ENCODE measurements around the gene NCDN.
A peak's percentile ranks its signal among the peaks of the same experiment; 100 is the strongest.

Gene NCDN

DNA sequence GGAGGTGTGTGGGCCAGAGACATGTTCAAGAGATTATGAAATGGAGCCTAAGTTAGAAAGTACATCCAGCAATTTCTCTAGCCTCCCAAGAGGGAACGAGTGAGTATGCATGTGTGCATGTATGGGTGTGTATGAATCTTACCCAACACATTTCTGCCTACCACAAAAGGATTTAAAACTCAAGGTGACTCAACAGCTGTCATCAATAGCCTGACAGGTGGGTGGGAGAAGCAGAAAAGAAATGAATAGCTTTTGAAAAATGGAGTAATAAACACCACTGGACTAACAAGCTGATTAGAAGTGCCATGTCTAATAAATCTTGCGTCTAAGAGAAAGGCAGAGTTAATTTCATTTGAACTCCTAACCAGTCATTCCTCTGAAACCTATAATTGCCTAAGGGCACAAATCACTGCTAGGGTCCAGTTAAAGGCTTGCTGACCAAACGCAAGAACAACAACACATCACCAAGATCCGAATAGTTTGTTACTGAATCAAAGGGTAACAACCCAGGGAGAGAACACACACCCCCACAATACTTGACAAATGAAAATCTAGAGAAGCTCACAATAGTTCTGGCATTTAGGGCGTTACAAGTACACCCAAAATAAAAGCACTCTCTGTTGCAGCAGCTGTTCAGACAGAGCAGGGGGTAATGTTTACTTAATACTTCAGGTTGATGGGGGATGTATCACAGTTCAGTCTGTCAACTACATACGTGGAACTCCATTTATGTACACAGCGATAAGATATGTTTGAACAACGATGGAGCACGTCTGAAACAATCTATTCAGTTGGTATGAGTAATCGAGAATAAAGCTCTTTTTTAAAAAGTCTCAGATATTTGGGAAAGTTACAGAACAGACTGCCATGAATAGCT lies 1.8 kb upstream of the NCDN start:
- no peak for DNase-seq

DNA sequence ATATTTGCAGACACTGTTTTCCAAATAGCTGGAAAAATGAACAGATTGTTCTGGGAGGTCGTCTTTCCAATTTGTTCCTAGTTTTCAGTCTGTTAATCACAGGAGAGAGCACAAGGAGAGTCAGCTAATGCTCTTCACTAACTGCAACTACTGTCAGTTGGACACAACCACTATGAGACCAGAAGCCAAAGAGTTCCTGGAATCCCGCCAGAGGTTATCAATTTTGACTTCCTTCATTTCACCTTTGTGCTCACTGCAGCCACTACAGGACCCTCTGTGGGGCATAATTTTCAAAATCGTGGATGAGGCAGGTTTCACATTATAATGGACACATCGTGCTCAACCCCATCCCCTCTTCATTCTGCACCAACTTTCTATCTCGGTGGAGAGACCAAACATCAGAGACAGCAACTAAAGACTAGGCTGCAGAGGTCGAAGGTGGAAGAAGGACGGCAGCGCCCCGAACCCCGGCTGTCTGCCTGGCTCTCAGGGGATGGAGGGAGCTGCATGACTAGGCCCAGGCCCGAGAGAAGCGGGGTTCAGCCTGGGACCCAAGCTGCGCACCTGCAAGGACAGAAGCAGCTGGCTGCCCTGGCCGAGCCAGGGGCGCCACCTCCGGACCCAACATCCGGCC lies 998 bp upstream of the NCDN start:
- no peak for DNase-seq

DNA sequence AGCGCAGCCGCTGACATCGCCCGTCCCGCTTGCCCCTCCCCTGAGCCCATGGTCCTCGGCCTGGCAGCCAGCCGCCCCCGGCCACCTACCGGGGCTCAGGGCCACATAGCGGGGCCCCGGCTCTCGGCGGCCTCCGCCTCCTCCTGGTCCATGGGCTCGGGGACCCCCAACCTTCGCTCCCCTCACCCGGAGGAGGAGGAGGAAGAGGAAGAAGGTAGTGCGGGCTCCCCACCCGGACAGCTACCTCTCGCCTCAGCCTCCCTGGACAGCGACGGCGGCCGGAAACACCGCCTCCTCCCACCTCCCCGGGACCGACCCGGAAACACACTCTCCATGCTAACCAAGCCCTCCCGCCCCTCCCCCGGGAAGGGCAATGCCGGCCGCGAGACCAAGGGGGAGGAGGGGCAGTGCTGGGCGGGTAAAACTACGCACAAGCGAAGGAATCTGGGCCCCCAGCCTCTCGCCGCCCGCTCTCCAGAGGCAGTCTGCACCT lies 435 bp upstream of the NCDN start, which contains the start of gene KIAA0319L:
TSS of gene KIAA0319L (minus strand) at position 286 of the 493 bp plus-strand sequence. CDS start 2,912 bp downstream, outside the sequence.
- no peak for DNase-seq

DNA sequence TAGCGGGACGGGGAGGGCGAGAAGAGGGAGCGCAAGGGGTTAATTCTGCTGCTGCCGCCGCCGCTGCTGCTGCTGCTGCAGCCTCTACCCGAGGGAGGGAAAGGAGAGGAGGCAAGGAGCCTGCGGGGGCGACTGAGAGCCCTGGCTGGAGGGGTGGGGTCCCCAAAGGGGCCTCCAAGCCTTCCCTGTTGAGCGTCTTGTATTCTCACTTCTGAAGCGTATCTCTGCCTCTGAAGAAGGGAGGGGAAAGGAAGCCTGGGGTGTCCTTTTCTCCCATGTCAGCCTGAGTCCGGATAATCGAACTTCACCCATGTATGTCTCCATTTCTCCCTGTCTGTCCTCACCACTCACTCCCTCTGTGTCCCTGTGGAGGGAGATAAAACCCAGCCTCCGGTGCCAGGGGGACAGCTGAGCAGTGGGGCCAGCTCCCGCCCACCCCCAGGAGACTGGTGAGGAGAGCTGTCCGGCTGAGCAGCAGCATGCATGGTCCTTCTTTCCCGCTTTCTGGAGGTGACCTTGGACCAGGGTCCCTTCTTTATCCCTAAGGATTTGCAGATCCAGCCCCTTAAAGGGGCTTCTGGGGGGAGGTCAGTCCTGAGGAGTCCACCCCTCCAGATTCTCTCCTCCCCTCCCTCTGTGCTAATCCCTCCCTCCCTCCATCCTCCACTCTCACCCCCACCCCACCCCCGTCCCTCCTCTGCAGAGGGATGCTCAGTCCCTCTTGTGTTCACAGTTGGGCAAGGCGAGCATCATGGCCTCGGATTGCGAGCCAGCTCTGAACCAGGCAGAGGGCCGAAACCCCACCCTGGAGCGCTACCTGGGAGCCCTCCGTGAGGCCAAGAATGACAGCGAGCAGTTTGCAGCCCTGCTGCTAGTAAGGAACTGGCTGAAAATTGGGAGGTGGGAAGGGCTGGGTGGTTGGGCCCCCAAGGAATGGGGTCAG lies 1.0 kb downstream of the NCDN start:
- peak; percentile 36 for DNase-seq

DNA sequence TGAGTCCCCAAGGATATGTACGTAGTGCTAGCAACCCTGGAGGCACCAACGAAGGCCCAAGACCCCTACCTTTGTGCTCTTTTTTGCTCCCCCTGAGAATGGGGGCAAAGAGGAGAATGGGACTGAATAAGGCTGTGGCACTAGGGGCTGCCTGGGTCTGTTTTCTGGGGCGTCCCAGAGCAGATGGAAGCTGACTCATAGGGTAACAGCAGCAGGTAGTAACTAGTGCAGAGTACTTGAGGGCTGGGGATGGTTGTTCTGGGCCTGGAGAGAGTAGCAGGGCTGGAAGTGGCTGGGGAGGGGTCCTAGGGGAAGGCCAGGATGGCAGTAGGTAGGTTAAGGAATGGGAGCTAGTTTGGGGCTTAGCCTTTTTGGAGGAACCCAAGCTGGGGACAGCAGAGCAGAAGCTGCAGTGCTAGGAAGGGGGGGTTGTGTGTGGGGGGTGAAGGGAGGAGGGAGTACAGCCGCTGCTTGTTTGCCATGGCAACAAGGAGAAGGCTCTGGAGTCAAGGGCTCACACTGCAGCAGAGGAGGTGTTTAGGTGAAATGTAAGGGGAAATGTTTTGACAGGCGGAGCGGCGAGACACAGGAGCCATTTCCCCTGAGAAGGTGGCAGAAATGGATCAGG lies 1.8 kb downstream of the NCDN start:
- DNase-seq = peak; percentile 44

DNA sequence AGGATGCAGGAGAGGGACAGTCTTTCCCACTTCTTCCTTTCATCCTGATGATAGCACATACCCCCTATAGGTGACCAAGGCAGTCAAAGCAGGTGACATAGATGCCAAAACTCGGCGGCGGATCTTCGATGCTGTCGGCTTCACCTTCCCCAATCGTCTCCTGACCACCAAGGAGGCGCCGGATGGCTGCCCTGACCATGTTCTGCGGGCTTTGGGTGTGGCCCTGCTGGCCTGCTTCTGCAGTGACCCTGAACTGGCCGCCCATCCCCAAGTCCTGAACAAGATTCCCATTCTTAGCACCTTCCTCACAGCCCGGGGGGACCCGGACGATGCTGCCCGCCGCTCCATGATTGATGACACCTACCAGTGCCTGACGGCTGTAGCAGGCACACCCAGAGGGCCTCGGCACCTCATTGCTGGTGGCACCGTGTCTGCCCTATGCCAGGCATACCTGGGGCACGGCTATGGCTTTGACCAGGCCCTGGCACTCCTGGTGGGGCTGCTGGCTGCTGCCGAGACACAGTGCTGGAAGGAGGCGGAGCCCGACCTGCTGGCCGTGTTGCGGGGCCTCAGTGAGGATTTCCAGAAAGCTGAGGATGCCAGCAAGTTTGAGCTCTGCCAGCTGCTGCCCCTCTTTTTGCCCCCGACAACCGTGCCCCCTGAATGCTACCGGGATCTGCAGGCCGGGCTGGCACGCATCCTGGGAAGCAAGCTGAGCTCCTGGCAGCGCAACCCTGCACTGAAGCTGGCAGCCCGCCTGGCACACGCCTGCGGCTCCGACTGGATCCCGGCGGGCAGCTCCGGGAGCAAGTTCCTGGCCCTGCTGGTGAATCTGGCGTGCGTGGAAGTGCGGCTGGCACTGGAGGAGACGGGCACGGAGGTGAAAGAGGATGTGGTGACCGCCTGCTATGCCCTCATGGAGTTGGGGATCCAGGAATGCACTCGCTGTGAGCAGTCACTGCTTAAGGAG lies 2.9 kb downstream of the NCDN start:
- DNase-seq = no peak

DNA sequence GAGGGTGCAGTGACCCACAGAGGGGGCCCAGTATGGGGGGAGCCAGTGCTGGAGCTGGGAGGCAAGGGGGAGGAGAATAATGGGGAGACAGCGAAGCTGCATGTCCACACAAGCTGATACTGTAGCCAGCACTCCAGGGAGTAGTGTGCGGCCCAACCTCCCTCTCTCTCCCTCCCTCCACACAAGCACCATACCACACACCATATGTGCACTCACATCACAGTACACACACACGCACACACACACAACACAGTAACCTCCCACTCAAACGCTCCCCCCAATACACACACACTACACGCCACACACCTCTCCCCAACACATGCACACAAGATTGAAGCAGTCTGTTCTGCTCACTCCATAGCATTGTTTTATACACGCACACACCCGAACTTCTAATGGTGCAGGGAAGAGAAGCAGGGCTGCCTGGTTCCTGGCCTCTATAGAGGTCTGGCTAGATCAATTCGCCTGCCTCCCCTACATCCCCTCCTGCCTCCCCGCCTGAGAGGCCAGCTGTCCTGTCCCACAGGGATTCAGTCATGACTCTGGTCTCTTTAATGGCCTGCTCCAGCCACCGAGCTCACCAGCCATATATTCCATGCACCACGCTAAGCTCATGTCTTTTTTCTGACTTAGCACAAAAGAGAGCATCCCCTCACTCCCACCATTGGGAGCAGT lies 3.8 kb downstream of the NCDN start:
- DNase-seq = no peak

DNA sequence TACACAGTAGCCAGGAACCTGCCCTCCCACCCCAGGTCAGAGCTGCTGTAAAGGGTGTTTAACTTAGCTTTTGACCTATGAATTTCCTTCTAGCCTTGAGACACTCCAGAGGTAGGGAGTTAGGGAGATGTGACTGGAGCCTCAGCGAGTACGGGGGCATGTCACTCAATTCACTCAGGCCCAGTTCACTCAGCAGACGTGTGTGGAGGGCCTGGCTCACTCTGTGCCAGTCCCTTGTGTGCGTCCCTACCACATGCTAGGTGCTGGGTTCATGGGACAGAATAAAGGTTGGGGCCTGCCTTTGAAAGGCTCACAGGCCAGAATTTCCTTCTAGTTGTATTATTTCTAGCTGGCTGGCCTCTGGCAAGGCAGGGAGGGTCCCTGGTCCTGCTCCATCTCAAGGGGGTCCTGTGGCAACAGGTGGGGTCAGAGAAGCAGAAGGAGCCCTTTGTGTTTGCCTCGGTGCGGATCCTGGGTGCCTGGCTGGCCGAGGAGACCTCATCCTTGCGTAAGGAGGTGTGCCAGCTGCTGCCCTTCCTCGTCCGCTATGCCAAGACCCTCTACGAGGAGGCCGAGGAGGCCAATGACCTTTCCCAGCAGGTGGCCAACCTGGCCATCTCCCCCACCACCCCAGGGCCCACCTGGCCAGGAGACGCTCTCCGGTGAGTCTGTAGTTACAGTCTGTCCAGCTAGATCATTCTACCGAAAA lies 4.5 kb downstream of the NCDN start:
- no peak for DNase-seq

DNA sequence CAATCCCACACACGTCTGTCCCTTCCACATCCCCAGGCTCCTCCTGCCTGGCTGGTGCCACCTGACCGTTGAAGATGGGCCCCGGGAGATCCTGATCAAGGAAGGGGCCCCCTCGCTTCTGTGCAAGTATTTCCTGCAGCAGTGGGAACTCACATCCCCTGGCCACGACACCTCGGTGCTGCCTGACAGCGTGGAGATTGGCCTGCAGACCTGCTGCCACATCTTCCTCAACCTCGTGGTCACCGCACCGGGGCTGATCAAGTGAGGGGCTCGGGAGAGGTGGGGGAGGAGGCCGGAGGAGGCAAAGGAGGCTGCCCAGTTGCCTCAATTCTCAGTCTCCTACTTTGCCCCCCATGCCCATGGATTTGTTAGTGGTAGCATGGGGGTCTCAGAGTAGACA lies 5.6 kb downstream of the NCDN start:
- no peak for DNase-seq

DNA sequence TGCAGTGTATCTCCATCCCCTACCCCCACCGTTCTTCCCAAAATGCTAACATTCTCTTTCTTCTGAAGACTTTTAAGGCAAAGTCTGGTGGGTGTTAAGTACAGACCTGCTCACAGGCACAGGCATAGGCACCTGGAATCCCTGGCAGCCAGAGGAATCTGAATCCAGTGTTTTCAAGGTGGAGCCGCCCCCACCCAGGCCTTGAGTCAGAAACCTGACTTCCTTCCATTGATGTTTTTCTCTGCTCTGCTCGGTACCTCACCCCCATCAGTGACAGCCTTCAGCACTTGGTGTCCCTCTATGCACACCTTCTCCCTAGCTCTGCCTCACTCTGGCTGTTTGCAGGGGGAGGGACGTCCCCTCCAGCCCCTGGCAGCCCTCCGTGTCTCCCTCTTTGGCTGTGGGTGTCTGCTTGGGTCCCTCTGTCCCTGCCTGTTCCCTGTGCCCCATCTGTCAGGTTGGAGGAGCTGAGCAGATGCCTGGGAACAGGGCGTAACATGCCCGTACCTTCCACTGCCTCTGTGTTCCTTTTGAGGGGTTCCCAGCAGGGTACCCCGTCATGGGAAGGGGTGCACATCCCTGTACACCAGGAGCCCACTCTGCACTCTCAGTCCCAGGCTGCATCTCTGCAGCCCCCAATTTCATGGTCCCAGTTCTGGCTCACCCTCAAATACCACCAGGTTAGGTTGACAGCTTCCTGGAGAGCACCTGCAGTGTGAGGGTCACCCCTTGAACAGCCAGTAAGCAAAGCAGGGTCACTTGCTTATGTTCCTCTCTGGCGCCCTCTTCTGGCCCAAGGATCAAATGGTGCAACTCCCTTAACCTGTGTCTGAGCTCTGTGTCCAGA lies 6.7 kb downstream of the NCDN start:
- DNase-seq = peak; percentile 83

DNA sequence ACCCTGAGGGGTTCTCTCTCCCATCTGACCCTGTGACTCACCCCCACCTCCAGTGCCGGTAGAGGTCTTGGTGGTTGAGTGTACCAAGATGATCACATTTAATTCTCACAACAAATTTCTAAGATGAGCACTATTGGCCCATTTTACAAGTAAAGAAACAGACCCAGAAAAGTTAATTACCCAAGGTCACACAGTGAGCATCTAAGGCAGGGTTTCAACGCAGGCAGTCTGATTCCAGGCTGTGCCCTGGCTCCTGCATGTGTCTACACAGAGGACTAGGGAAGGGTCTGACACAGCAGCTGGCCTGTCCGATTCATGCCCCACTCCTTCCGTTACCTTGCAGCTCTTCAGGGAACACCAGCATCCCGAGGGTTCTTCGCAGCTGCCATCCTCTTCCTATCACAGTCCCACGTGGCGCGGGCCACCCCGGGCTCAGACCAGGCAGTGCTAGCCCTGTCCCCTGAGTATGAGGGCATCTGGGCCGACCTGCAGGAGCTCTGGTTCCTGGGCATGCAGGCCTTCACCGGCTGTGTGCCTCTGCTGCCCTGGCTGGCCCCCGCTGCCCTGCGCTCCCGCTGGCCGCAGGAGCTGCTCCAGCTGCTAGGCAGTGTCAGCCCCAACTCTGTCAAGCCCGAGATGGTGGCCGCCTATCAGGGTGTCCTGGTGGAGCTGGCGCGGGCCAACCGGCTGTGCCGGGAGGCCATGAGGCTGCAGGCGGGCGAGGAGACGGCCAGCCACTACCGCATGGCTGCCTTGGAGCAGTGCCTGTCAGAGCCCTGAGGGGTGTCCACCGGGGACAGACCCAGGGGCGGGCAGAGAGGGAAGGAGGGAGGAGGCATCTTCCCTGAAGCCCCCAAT lies 7.5 kb downstream of the NCDN start:
- no peak for DNase-seq

DNA sequence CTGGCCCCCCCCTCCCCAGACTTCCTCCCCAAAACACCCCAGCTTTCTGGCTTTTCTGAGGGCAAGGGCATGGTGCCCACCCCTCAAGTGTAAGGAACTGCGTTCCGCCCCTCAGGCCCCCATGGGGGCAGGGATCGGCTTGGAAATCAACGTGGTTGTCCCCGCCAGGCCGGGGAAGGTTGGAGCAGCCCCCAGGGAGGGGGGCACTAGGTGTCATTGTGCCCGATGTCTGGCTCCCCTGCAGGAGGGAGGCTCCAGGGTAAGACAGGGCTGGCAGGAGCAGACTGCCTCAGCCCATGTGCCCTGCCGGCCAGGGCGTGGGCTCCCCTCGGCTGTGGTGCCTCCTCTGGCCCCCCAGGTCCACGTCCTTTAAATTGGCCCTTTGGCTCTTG lies 8.1 kb downstream of the NCDN start:
- DNase-seq = no peak

DNA sequence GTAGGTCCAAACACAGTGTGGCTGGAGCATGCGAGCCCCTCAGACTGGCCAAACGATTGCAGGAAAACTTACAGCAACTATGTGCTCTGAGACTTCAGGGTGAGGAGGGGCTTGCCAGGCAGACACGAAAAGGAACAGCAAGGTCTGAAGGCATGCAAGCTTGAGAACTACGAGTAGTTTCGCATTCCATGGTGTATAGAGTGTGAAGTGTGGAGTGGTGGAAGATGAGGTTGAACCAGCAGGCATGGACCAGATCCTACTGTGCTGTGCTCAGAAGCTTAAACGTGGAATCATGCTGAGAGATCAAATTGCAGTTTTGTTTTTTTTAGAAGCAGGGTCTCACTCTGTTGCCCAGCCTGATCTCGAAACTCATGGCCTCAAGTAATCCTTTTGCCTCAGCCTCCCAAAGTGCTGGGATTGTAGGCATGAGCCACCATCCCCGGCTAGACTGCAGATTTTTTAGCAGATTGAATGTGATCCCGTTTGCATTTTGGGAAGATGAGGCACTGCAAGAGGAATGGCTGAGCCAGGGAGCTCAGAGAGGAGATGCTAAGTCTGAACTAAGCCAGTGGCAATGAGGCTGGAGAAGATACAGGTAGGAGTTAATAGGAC lies 10.5 kb downstream of the NCDN start:
- DNase-seq = no peak

DNA sequence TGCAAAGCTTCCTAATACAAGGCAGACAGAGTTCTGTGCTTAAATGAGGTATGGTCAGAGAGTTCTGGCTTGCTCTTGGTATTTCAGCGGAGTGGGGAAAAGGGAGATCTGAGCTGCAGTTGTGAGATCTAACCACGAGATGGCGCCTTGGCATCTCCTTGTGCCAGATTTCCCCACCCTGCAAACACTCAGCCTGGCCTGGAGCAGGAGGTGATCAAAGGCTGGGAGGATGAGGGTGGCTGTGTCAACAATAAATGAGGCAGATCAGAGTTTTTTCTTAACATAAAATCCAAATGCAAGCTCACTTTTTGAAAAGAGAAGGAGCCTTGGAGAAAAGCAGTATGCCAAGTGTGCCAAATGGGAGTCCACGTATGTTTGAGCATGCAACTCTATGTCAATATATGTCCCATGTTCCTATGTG lies 11.4 kb downstream of the NCDN start:
- peak; percentile 75 for DNase-seq

DNA sequence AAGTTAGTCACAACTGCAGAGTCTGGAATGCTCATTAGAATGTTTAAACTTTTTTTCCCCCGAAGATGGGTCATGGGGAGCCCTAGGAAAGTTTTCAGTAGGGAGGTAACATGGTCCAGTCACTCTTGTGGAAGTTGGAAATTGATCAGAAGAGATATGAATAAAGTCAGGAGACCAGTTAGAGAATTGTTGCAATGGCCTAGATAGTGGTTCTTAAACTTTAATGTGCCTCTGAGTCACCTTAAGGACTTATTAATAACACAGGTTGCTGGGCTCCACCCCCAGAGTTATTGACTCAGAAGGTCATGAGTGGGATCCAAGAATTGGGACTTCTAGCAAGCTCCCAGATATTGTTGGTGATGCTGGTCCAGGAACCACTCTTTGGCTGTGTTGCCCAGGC lies 12.3 kb downstream of the NCDN start:
- no peak for DNase-seq

DNA sequence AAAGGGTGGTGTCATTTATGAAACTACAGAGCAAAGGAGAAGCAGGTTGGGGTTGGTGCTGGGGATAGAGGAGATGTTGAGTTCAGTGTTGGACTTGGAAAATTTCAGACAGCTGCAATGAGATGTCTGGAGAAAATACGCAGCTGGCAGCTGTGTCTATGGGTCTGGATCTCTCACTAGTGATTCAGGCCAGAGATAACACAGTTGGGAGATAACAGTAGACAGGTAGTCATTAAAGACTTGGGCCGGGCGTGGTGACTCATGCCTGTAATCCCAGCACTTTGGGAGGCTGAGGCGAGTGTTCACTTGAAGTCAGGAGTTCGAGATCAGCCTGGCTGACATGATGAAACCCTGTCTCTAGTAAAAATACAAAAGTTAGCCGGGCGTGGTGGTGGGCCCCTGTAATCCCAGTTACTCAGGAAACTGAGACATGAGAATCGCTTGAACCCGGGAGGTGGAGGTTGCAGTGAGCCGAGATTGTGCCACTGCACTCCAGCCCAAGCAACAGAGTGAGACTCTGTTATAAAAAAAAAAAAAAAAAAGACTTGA lies 13.1 kb downstream of the NCDN start:
- no peak for DNase-seq

DNA sequence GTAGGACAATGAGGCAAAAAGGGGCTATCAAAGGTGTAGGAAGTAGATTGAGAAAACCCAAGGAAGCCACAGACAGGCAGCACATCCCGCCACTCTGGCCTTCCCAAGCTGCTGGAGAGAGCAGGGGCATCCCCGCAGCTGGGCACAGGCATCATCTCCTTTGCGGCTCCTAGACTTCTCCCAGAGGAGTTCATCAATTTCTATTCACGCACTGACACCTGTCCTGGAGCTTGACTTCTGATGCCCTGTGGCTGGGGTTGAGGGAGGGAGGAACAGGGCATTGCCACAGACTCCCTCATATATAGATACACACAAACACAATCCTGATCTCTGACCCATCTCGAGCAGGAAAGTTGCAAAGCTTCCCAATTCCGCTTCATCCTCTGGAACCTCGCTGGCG lies 13.7 kb downstream of the NCDN start:
- DNase-seq = no peak
